Measurements from ENCODE around the gene DYNLT1. TPM values are rescaled to one million over a fixed set of nuclear protein-coding genes. Genes with fewer than 3 reads are reported as not detected.

The DYNLT1 gene
- total and polyA plus RNA-seq, 10 of the 15 experiments (the other 5 are each of a cell fraction or from before 2014, with no cell fraction given) = 33.6 to 298 (median 89.2) TPM

GRCh38 chr6:158628542-158628941, 16.0 kb downstream of the DYNLT1 start:
- Histone ChIP-seq H3K36me3 (ENCODE audit: control insufficient read depth in 2 of 2, insufficient read depth in 2 of 2, low read length in 1 of 2) (peaks cover 18 to 25% of the 10 kb centered on the region in 2 experiments), H3K27me3 (replicated peaks in 1 of 2; ENCODE audit: control insufficient read depth in 2 of 2, insufficient read depth in 2 of 2, low read length in 1 of 2) (no peaks in the 10 kb centered on the region), H2AFZ (ENCODE audit: control insufficient read depth, low read depth, low read length) (no peak overlapping the region), H4K20me1 (ENCODE audit: control insufficient read depth, insufficient read depth) (no peaks in the 10 kb centered on the region), H3K4me3 (no peak overlapping the region), H3K4me1 (ENCODE audit: control insufficient read depth, insufficient read depth, low read length) (no peaks in the 10 kb centered on the region), H3K4me2 (ENCODE audit: control insufficient read depth, insufficient read depth) (no peak overlapping the region), H3K9me3 (replicated peaks; ENCODE audit: control insufficient read depth, insufficient read depth, low read length) (no peaks in the 10 kb centered on the region; the same call in 2 of the 3 replicates), H3K27ac (ENCODE audit: control insufficient read depth, insufficient read depth) (no peak overlapping the region), H3K79me2 (ENCODE audit: control insufficient read depth, insufficient read depth, low read length) (no peaks in the 10 kb centered on the region), H3K9ac (ENCODE audit: control insufficient read depth, insufficient read depth, low read length) (no peak overlapping the region)
- in situ Hi-C loops (cut with MboI) = no loop called here
- ATAC-seq (no peak), FAIRE-seq (no peak), DNase-seq (ENCODE audit: low read depth, low spot score) (no peak)
- no peak for TF ChIP-seq SMAD5 (IDR thresholded peaks at IDR 0.05; ENCODE audit: low read depth)
- TF ChIP-seq USF2 (IDR thresholded peaks at IDR 0.05; ENCODE audit: borderline replicate concordance, low read depth, low read length) = no peak
- TF ChIP-seq FOS (IDR thresholded peaks at IDR 0.05; ENCODE audit: borderline replicate concordance, extremely low read depth, insufficient read length) = no peak
- no peak for TF ChIP-seq SUPT20H (IDR thresholded peaks at IDR 0.05; ENCODE audit: borderline replicate concordance, control insufficient read depth, low read depth, low read length)
- TF ChIP-seq CREB1 (IDR thresholded peaks at IDR 0.05; ENCODE audit: low read depth) = no peak
- no peak for TF ChIP-seq KLF5 (IDR thresholded peaks at IDR 0.05; ENCODE audit: partially characterized antibody)
- no peak for TF ChIP-seq POU2F2 (IDR thresholded peaks at IDR 0.05; ENCODE audit: borderline replicate concordance, low read depth, low read length)
- TF ChIP-seq MLLT1 (IDR thresholded peaks at IDR 0.05) = no peak
- no peak for TF ChIP-seq RB1 (IDR thresholded peaks at IDR 0.05; ENCODE audit: borderline replicate concordance)
- RAD21 ChIA-PET (ENCODE audit: unreplicated experiment) = interaction anchor here (1.0 kb wide), 1 partner anchor 63 kb away, joined by 3 read pairs; no protein-coding TSS in a partner anchor
- SMC1A ChIA-PET (ENCODE audit: uncharacterized antibody, unreplicated experiment) = interaction anchor here (1.1 to 3.4 kb wide), 2 partner anchors 21 to 63 kb away, joined by 5 to 12 read pairs; partner anchors contain the start of gene SYTL3
- CTCF ChIA-PET = interaction anchor here (0.7 to 3.0 kb wide), 3 partner anchors 23 to 407 kb away, joined by 3 to 18 read pairs (median 3); no protein-coding TSS in a partner anchor
- BruUV-seq (replicated peaks) = no TSS peak
- POLR2A ChIA-PET = no interaction called here
- WGBS (ENCODE audit: insufficient coverage, insufficient replicate concordance, low lambda C conversion rate, missing lambda C conversion rate) = 94% methylated on average over 17 of the region's 17 CpGs
- intact Hi-C loops (cut with micrococcal nuclease; ENCODE audit: unreplicated experiment) = no loop called here

Data from GM12878 (cell line).